CD4-positive, alpha-beta memory T cell (primary cell): ENCODE measurements around the gene PEMT. TPM values are rescaled to one million over a fixed set of nuclear protein-coding genes. Genes with fewer than 3 reads are reported as not detected.
"Not testable (repeated sequence)": the region's sequence is repeated elsewhere in the genome, so short reads cannot be mapped to it uniquely, and the experiment has no call there.

Experiments
- CTCF ChIA-PET: fragments of 350-600 bp; sonication (Branson Sonifier 250); formaldehyde crosslinking; loops from one replicate; lab custom pipeline; 2021; ENCODE audit warnings: inconsistent platforms; ENCODE audit not compliant: partially characterized antibody; lab: Charles Lee
- POLR2A ChIA-PET: fragments of 350-600 bp; sonication (Branson Sonifier 250); formaldehyde crosslinking; loops from one replicate; lab custom pipeline; 2021; ENCODE audit not compliant: partially characterized antibody; lab: Charles Lee
- DNase-seq, 5 donors: peaks; one replicate each; pipeline versions ENCODE4 v3.0.0 to v3.0.0-alpha.2; 2020 to 2022; ENCODE audit warnings: mixed read lengths in 1 of 5
- H3K27ac ChIP-seq: one replicate; pipeline ENCODE4 v1.7.0; 2013; ENCODE audit warnings: low read depth, low read length
- H3K27me3 ChIP-seq: 2 replicates; pipeline ENCODE4 v1.7.0; 2013; ENCODE audit warnings: mild to moderate bottlenecking, low read length, moderate library complexity; ENCODE audit not compliant: insufficient read depth
- H3K36me3 ChIP-seq: 2 replicates; pipeline ENCODE4 v1.7.0; 2013; ENCODE audit warnings: mild to moderate bottlenecking, low read length, moderate library complexity; ENCODE audit not compliant: insufficient read depth
- H3K4me1 ChIP-seq: 2 replicates; pipeline ENCODE4 v1.7.0; 2013; ENCODE audit warnings: mild to moderate bottlenecking, low read length, moderate library complexity; ENCODE audit not compliant: insufficient read depth
- H3K4me3 ChIP-seq, 2 donors: one replicate each; pipeline ENCODE4 v1.7.0; 2013; ENCODE audit warnings: low read length in 2 of 2, mild to moderate bottlenecking in 1 of 2
- H3K9me3 ChIP-seq, 2 donors: one replicate each; pipeline ENCODE4 v1.7.0; 2013; ENCODE audit warnings: low read length in 2 of 2, control low read depth in 1 of 2; ENCODE audit not compliant: control insufficient read depth in 1 of 2
- H3K27ac Mint-ChIP-seq, 7 donors: one replicate each; pipeline ENCODE4 v1.8.0; 2020 to 2021; ENCODE audit warnings: mixed read lengths in 7 of 7, mild to moderate bottlenecking in 6 of 7, inconsistent platforms in 3 of 7, moderate library complexity in 3 of 7
- H3K27me3 Mint-ChIP-seq, 2 donors: one replicate each; pipeline ENCODE4 v1.8.0; 2020 to 2021; ENCODE audit warnings: mixed read lengths in 2 of 2
- H3K36me3 Mint-ChIP-seq, 2 donors: one replicate each; pipeline ENCODE4 v1.8.0; 2020 to 2021; ENCODE audit warnings: mixed read lengths in 2 of 2, inconsistent platforms in 1 of 2, mild to moderate bottlenecking in 1 of 2
- H3K4me1 Mint-ChIP-seq, 4 donors: one replicate each; pipeline ENCODE4 v1.8.0; 2020 to 2021; ENCODE audit warnings: mixed read lengths in 4 of 4, mild to moderate bottlenecking in 1 of 4
- H3K4me3 Mint-ChIP-seq, 8 donors: one replicate each; pipeline ENCODE4 v1.8.0; 2020 to 2021; ENCODE audit warnings: mixed read lengths in 8 of 8, mild to moderate bottlenecking in 7 of 8, moderate library complexity in 6 of 8, inconsistent platforms in 3 of 8
- H3K9me3 Mint-ChIP-seq, 8 donors: one replicate each; pipeline ENCODE4 v1.8.0; 2020 to 2021; ENCODE audit warnings: mixed read lengths in 8 of 8, mild to moderate bottlenecking in 5 of 8, inconsistent platforms in 3 of 8, moderate library complexity in 1 of 8
- intact Hi-C: fragments of 100-400 bp; cut with micrococcal nuclease; formaldehyde crosslinking; loops from one replicate; pipeline ENCODE4 v1.15.1; 2023
- polyA plus RNA-seq, 2 donors: library from polyadenylated mRNA; unstranded; fragments of 300-500 nt; fragmentation: Illumina TruSeq; gene quantifications; one replicate each; pipeline ENCODE4 v1.2.3, GENCODE V29; 2021
- total RNA-seq, 2 experiments: library from RNA; stranded (reverse); gene quantifications; one replicate each; pipeline ENCODE4 v1.2.3, GENCODE V29; 2021

PEMT gene
- total RNA-seq (10 to 100 TPM; 11.6 to 13.8 TPM), polyA plus RNA-seq (10 to 100 TPM; 25.2 to 39.0 TPM)

- ChIA-PET CTCF (interaction anchor here (1.7 to 1.9 kb wide), 2 partner anchors 22 to 95 kb away, joined by 6 to 7 read pairs; partner anchors contain the start of gene RASD1), POLR2A (interaction anchor here (0.7 to 3.5 kb wide), 12 partner anchors 10 to 329 kb away, joined by 3 to 12 read pairs (median 4); partner anchors contain the start of gene RASD1)
- intact Hi-C loops = loop anchor here (1.0 to 5.0 kb wide), 7 partner anchors 95 to 1057 kb away; partner anchors contain the start of genes ATPAF2, DRC3, GID4 and RASD1
- Histone ChIP-seq H3K4me3 (peak within 1 kb of the TSS; percentile 86 to 99), H3K36me3 (no peaks in the 10 kb centered on the region), H3K9me3 (no peaks in the 10 kb centered on the region), H3K27ac (peak within 1 kb of the TSS; percentile 73), H3K4me1 (peaks cover 21% of the 10 kb centered on the region), H3K27me3 (no peaks in the 10 kb centered on the region)
- no peaks in the 10 kb centered on the region for H3K27me3 Mint-ChIP-seq
- peak; percentile 94 to 97 (median 94) for DNase-seq
- no peaks in the 10 kb centered on the region for H3K9me3 Mint-ChIP-seq
- peaks cover 0 to 6% of the 10 kb centered on the region in 2 donors for H3K36me3 Mint-ChIP-seq
- H3K4me1 Mint-ChIP-seq = peaks cover 11 to 29% (median 18%) of the 10 kb centered on the region in 4 donors
- peak within 1 kb of the TSS; percentile 93 to 97 (median 95) for H3K4me3 Mint-ChIP-seq
- peak within 1 kb of the TSS; percentile 84 to 99 (median 96) for H3K27ac Mint-ChIP-seq
Measured at GRCh38 chr17:17591355-17592298, at the start of gene PEMT. TSS of gene PEMT (minus strand) at chr17:17591708. CDS start at chr17:17591626, 82 bp downstream.

- H3K27ac Mint-ChIP-seq, H3K9me3 ChIP-seq, H3K9me3 Mint-ChIP-seq, H3K36me3 Mint-ChIP-seq, H3K27me3 Mint-ChIP-seq, H3K27ac ChIP-seq, H3K4me3 Mint-ChIP-seq, H3K4me1 Mint-ChIP-seq, H3K4me1 ChIP-seq, H3K36me3 ChIP-seq, DNase-seq, H3K27me3 ChIP-seq, POLR2A ChIA-PET, H3K4me3 ChIP-seq: not testable (repeated sequence)
- CTCF ChIA-PET = interaction anchor here (4.3 to 5.2 kb wide), 3 partner anchors 143 to 289 kb away, joined by 18 to 82 read pairs (median 62); partner anchors contain the start of gene RASD1
- intact Hi-C loops = loop anchor here (10.0 kb wide), 1 partner anchor 635 kb away; no protein-coding TSS in a partner anchor
Measured at GRCh38 chr17:17639661-17640270, 48.3 kb upstream of the PEMT start.

GRCh38 chr17:17638467-17638866, 47.0 kb upstream of the PEMT start:
- peaks cover 0 to 2% (median 0%) of the 10 kb centered on the region in 8 donors for H3K9me3 Mint-ChIP-seq
- H3K27me3 Mint-ChIP-seq = peaks cover 0 to 8% of the 10 kb centered on the region in 2 donors
- no peaks in the 10 kb centered on the region for H3K27me3 ChIP-seq
- H3K4me3 Mint-ChIP-seq = no peak overlapping the region
- DNase-seq = no peak
- intact Hi-C loops = no loop called here
- H3K4me3 ChIP-seq = no peak overlapping the region
- no peaks in the 10 kb centered on the region for H3K9me3 ChIP-seq
- POLR2A ChIA-PET = no interaction called here
- peaks cover 0 to 1% (median 0%) of the 10 kb centered on the region in 4 donors for H3K4me1 Mint-ChIP-seq
- no peak overlapping the region for H3K27ac ChIP-seq
- no peak overlapping the region for H3K27ac Mint-ChIP-seq
- no peaks in the 10 kb centered on the region for H3K36me3 ChIP-seq
- H3K4me1 ChIP-seq = no peaks in the 10 kb centered on the region
- no peaks in the 10 kb centered on the region for H3K36me3 Mint-ChIP-seq
- CTCF ChIA-PET = interaction anchor here (0.6 to 5.2 kb wide), 3 partner anchors 25 to 283 kb away, joined by 3 to 62 read pairs (median 5); partner anchors contain the start of gene RASD1

- H3K27ac ChIP-seq = no peak overlapping the region
- H3K27me3 ChIP-seq = no peaks in the 10 kb centered on the region
- no peak overlapping the region for H3K4me3 ChIP-seq
- Mint-ChIP-seq H3K4me1 (peaks cover 0 to 1% (median 0%) of the 10 kb centered on the region in 4 donors), H3K4me3 (no peak overlapping the region), H3K36me3 (no peaks in the 10 kb centered on the region), H3K27me3 (peaks cover 0 to 3% of the 10 kb centered on the region in 2 donors), H3K9me3 (peaks cover 0 to 2% (median 0%) of the 10 kb centered on the region in 8 donors), H3K27ac (peak overlapping the region in 1 of 7 donors; percentile 49)
- DNase-seq = no peak
- intact Hi-C loops = no loop called here
- ChIA-PET POLR2A (no interaction called here), CTCF (interaction anchor here (4.4 kb wide), 1 partner anchor 139 kb away, joined by 16 read pairs; the partner anchor contains the start of gene RASD1)
- no peaks in the 10 kb centered on the region for H3K9me3 ChIP-seq
- no peaks in the 10 kb centered on the region for H3K4me1 ChIP-seq
- H3K36me3 ChIP-seq = no peaks in the 10 kb centered on the region
Measured at GRCh38 chr17:17636272-17636885, 44.9 kb upstream of the PEMT start.

GRCh38 chr17:17635537-17636271, 44.2 kb upstream of the PEMT start:
- H3K27ac Mint-ChIP-seq = peak overlapping the region in 1 of 7 donors; percentile 49
- H3K36me3 Mint-ChIP-seq, H3K27ac ChIP-seq, POLR2A ChIA-PET, H3K9me3 Mint-ChIP-seq, DNase-seq, H3K4me3 Mint-ChIP-seq, H3K9me3 ChIP-seq, H3K4me3 ChIP-seq, H3K27me3 ChIP-seq, intact Hi-C loops, H3K4me1 Mint-ChIP-seq, H3K27me3 Mint-ChIP-seq, H3K4me1 ChIP-seq, H3K36me3 ChIP-seq: not testable (repeated sequence)
- CTCF ChIA-PET = interaction anchor here (4.4 kb wide), 1 partner anchor 139 kb away, joined by 16 read pairs; the partner anchor contains the start of gene RASD1

GRCh38 chr17:17635126-17635525, 43.6 kb upstream of the PEMT start:
- H3K4me1 ChIP-seq = no peaks in the 10 kb centered on the region
- Mint-ChIP-seq H3K27ac (no peak overlapping the region), H3K9me3 (peaks cover 0 to 2% (median 0%) of the 10 kb centered on the region in 8 donors), H3K27me3 (peaks cover 0 to 3% of the 10 kb centered on the region in 2 donors), H3K4me1 (peaks cover 0 to 1% (median 0%) of the 10 kb centered on the region in 4 donors), H3K4me3 (no peak overlapping the region), H3K36me3 (no peaks in the 10 kb centered on the region)
- intact Hi-C loops = no loop called here
- POLR2A ChIA-PET = no interaction called here
- H3K9me3 ChIP-seq = no peaks in the 10 kb centered on the region
- H3K27ac ChIP-seq = no peak overlapping the region
- DNase-seq = no peak
- H3K27me3 ChIP-seq = no peaks in the 10 kb centered on the region
- H3K4me3 ChIP-seq = no peak overlapping the region
- no peaks in the 10 kb centered on the region for H3K36me3 ChIP-seq
- CTCF ChIA-PET = interaction anchor here (4.4 kb wide), 1 partner anchor 138 kb away, joined by 16 read pairs; the partner anchor contains the start of gene RASD1
